Dendritic cell treated with granulocyte-macrophage colony-stimulating factor and Interleukin-4, amounts not matched to agents 40 ng/mL and 50 ng/mL, for 4 days (primary cell): ENCODE data around the gene RHCG.

Experiments used
- H3K27ac Mint-ChIP-seq: one replicate; pipeline ENCODE4 v1.8.0; 2022; ENCODE audit warnings: mild to moderate bottlenecking, mixed read lengths
- H3K27me3 Mint-ChIP-seq: one replicate; pipeline ENCODE4 v1.8.0; 2022; ENCODE audit warnings: mild to moderate bottlenecking, mixed read lengths
- H3K36me3 Mint-ChIP-seq: one replicate; pipeline ENCODE4 v1.8.0; 2022; ENCODE audit warnings: low read depth, mixed read lengths
- H3K4me1 Mint-ChIP-seq: one replicate; pipeline ENCODE4 v1.8.0; 2022; ENCODE audit warnings: low read depth, mixed read lengths
- H3K4me3 Mint-ChIP-seq: one replicate; pipeline ENCODE4 v1.8.0; 2022; ENCODE audit warnings: mild to moderate bottlenecking, moderate library complexity, mixed read lengths
- H3K9me3 Mint-ChIP-seq: one replicate; pipeline ENCODE4 v1.8.0; 2022; ENCODE audit warnings: mixed read lengths
- intact Hi-C: fragments of 100-400 bp; cut with micrococcal nuclease; formaldehyde crosslinking; loops from one replicate; pipeline ENCODE4 v1.15.0; 2022

RHCG gene

GRCh38 chr15:89495638-89496145 is 691 bp downstream of the RHCG start:
- H3K27ac Mint-ChIP-seq = no peak overlapping the region
- H3K4me3 Mint-ChIP-seq = no peak overlapping the region
- H3K4me1 Mint-ChIP-seq = peaks cover 11% of the 10 kb centered on the region
- intact Hi-C loops = loop anchor here (2.0 to 5.0 kb wide), 2 partner anchors 61 to 132 kb away; no protein-coding TSS in a partner anchor
- H3K36me3 Mint-ChIP-seq = no peaks in the 10 kb centered on the region
- peaks cover 71% of the 10 kb centered on the region for H3K27me3 Mint-ChIP-seq
- no peaks in the 10 kb centered on the region for H3K9me3 Mint-ChIP-seq

- H3K27me3 Mint-ChIP-seq = peaks cover 74% of the 10 kb centered on the region
- no peaks in the 10 kb centered on the region for H3K36me3 Mint-ChIP-seq
- peaks cover 16% of the 10 kb centered on the region for H3K4me1 Mint-ChIP-seq
- no peaks in the 10 kb centered on the region for H3K9me3 Mint-ChIP-seq
- H3K4me3 Mint-ChIP-seq = no peak overlapping the region
- H3K27ac Mint-ChIP-seq = no peak overlapping the region
- intact Hi-C loops = loop anchor here (2.0 to 5.0 kb wide), 2 partner anchors 62 to 132 kb away; no protein-coding TSS in a partner anchor
Observed at GRCh38 chr15:89494941-89495637, 1.3 kb downstream of the RHCG start.

GRCh38 chr15:89494031-89494430 is 2.4 kb downstream of the RHCG start:
- H3K9me3 Mint-ChIP-seq = no peaks in the 10 kb centered on the region
- H3K4me3 Mint-ChIP-seq = no peak overlapping the region
- intact Hi-C loops = loop anchor here (2.0 kb wide), 1 partner anchor 63 kb away; no protein-coding TSS in a partner anchor
- H3K4me1 Mint-ChIP-seq = peaks cover 16% of the 10 kb centered on the region
- no peak overlapping the region for H3K27ac Mint-ChIP-seq
- H3K27me3 Mint-ChIP-seq = peaks cover 71% of the 10 kb centered on the region
- no peaks in the 10 kb centered on the region for H3K36me3 Mint-ChIP-seq

DNA sequence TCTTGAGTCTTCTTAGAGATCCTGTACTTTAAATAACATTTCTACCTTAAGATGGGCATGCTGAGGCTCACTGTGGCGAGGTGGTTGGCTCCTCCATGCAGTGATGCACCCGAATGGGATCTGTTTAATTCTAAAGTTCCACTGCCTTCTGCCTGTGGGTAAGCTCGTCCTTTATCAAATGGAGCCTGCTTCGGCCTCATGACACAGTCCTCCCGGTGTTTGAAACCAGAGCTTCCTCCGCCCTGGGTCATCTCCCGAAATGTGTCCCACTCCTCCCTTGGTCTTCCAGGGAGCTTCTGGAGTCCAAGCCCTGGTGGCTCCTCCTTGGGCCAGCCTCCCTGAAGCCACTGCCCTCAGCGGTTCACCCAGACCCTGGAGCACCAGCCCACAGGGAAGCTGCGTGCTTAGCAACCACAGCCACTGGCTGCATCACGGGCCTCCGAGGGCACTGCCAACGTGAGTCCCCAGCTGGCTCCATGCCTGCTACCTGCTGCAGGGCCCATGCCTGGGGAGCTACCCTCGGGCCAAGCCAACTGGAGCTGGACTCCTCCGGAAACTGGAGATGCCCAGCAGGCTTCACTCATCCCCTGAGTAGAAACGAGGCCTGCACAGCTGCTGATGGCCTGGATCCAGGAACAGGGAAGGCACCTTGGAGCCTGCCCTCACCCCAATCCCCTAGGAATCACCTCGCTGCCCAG is 3.3 kb downstream of the RHCG start:
- no peak overlapping the region for H3K4me3 Mint-ChIP-seq

GRCh38 chr15:89492111-89492641 is 4.2 kb downstream of the RHCG start:
- Mint-ChIP-seq H3K9me3 (no peaks in the 10 kb centered on the region), H3K4me3 (no peak overlapping the region), H3K4me1 (peaks cover 26% of the 10 kb centered on the region), H3K36me3 (no peaks in the 10 kb centered on the region), H3K27me3 (peaks cover 69% of the 10 kb centered on the region), H3K27ac (no peak overlapping the region)
- intact Hi-C loops = no loop called here

More for the DNA sequence above, 3.3 kb downstream of the RHCG start:
- Mint-ChIP-seq H3K27me3 (peaks cover 62% of the 10 kb centered on the region), H3K27ac (no peak overlapping the region), H3K9me3 (no peaks in the 10 kb centered on the region), H3K36me3 (no peaks in the 10 kb centered on the region), H3K4me1 (peaks cover 19% of the 10 kb centered on the region)
- intact Hi-C loops = no loop called here

GRCh38 chr15:89490814-89491315 is 5.5 kb downstream of the RHCG start:
- intact Hi-C loops = no loop called here
- peaks cover 66% of the 10 kb centered on the region for H3K27me3 Mint-ChIP-seq

DNA sequence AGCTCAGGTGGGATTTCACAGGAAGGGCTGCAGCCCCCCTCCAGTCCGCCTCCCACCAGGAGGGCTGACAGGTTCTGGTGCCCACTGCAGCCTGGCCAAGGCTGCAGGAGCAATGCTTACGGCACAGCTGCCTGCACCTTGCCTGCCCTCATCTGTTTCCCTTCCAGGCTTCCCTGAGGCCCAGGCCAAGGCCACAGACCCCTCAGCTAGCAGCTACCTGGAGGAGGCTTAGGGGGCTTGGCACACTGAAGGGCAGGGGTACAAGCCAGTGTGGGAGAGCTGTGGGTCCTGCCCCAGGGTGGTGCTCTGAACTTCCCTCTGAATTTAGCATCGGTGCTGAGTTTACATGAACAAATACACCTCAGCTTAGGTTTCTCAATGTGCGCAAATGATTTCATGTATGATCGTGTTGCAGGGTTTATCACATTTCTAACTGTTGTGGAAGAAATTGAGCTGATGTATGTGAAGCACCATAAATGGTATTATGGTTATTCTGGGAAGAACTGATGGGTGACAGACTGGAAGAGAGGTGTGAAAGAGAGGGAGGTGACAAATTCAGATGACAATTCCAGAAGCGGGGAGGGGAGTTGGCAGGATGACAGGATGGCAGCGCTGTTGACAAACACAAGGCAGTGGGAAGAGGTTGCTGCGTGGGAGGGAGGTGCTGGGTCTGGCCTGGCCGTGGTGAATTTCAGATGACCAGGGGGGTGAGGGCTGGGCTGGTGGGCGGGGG is 6.1 kb downstream of the RHCG start:
- peaks cover 63% of the 10 kb centered on the region for H3K27me3 Mint-ChIP-seq

More at GRCh38 chr15:89490814-89491315, 5.5 kb downstream of the RHCG start:
- no peaks in the 10 kb centered on the region for H3K9me3 Mint-ChIP-seq
- no peaks in the 10 kb centered on the region for H3K36me3 Mint-ChIP-seq
- no peak overlapping the region for H3K4me3 Mint-ChIP-seq
- peaks cover 26% of the 10 kb centered on the region for H3K4me1 Mint-ChIP-seq
- H3K27ac Mint-ChIP-seq = no peak overlapping the region

DNA sequence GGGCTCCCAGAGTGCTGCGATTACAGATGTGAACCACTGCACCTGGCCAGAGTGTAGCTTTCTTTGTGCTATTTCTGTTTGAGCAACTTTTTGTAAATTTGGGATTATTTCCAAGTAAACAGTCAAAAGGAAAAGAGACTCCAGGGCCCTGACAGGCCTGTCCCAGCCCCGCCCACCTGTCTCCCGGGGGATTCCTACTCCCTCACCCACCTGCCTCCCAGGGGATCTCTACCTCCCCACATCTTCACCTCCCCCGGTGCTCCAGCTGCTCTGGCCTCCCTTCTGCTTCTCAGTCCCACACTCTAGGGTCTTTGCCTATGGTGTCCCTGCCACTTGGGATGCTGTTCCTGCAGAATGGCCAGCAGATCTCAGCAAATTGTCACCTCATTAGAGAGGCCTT is 7.0 kb downstream of the RHCG start:
- no peak overlapping the region for H3K27ac Mint-ChIP-seq
- H3K4me3 Mint-ChIP-seq = no peak overlapping the region
- peaks cover 29% of the 10 kb centered on the region for H3K4me1 Mint-ChIP-seq
- H3K36me3 Mint-ChIP-seq = no peaks in the 10 kb centered on the region
- intact Hi-C loops = no loop called here
- H3K9me3 Mint-ChIP-seq = no peaks in the 10 kb centered on the region
- peaks cover 57% of the 10 kb centered on the region for H3K27me3 Mint-ChIP-seq

More for the DNA sequence above, 6.1 kb downstream of the RHCG start:
- Mint-ChIP-seq H3K4me1 (peaks cover 29% of the 10 kb centered on the region), H3K4me3 (no peak overlapping the region), H3K9me3 (no peaks in the 10 kb centered on the region), H3K27ac (no peak overlapping the region), H3K36me3 (no peaks in the 10 kb centered on the region)
- intact Hi-C loops = no loop called here

DNA sequence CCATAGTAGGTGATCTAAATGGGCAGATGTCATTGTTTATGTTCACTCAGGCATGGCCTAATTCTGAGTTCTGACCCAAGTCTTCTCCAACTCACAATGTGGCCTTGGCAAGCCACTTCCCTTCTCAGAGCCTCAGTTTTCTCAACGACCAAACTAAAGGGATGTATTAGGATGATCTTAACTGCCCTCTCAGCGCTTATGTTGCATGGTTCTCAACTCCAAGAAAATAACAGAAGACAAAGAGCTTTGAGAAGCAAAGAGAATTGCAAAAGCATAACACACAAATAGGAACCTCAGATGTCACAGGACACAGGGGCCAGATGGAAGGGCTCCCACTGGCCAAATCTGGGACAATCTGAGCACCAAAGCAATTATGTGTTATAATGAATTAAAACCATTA is 8.6 kb downstream of the RHCG start:
- intact Hi-C loops = no loop called here
- Mint-ChIP-seq H3K4me3 (no peak overlapping the region), H3K27me3 (peaks cover 55% of the 10 kb centered on the region), H3K27ac (no peak overlapping the region), H3K4me1 (peaks cover 29% of the 10 kb centered on the region), H3K9me3 (no peaks in the 10 kb centered on the region), H3K36me3 (no peaks in the 10 kb centered on the region)

DNA sequence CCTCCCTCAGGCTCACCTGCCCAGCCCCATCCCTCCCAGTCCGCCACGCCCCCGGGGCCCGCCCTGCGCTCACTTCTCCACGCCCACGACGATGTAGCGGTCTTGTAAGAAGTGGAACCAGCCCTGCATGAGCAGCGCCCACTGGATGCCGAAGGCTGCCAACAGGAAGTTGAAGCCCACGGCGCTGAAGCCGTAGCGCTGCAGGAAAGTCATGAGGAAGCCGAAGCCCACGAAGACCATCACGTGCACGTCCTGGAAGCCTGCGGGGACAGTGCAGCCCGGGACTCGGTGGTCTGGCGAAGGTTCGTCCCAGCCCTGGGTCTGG is 9.7 kb downstream of the RHCG start:
- no peaks in the 10 kb centered on the region for H3K9me3 Mint-ChIP-seq
- H3K27me3 Mint-ChIP-seq = peaks cover 54% of the 10 kb centered on the region
- peaks cover 29% of the 10 kb centered on the region for H3K4me1 Mint-ChIP-seq
- no peaks in the 10 kb centered on the region for H3K36me3 Mint-ChIP-seq
- H3K4me3 Mint-ChIP-seq = no peak overlapping the region
- intact Hi-C loops = no loop called here
- no peak overlapping the region for H3K27ac Mint-ChIP-seq

GRCh38 chr15:89483079-89483478 is 13.3 kb downstream of the RHCG start:
- Mint-ChIP-seq H3K27me3 (peaks cover 55% of the 10 kb centered on the region), H3K4me1 (peaks cover 21% of the 10 kb centered on the region), H3K9me3 (no peaks in the 10 kb centered on the region), H3K27ac (no peak overlapping the region), H3K4me3 (no peak overlapping the region), H3K36me3 (no peaks in the 10 kb centered on the region)
- intact Hi-C loops = no loop called here

DNA sequence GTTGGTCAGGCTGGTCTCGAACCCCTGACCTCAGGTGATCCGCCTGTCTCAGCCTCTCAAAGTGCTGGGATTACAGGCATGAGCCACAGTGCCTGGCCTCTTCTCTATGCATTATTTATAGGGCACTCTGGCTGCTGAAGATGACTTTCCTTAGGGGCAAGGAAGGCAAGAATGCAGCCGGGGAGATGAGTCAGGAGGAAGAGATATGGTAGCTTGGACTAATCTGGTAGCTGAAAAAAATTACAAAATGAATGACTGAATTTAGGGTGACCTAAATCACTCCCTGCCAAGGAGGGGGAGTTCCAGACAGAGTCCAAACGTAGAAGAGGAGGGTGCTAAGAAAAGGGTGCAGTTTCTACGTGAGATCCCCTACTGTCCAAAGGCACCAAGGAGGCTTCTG is 14.2 kb downstream of the RHCG start:
- intact Hi-C loops = no loop called here
- Mint-ChIP-seq H3K4me3 (no peak overlapping the region), H3K4me1 (peaks cover 13% of the 10 kb centered on the region), H3K27me3 (peaks cover 48% of the 10 kb centered on the region), H3K36me3 (no peaks in the 10 kb centered on the region), H3K27ac (no peak overlapping the region), H3K9me3 (no peaks in the 10 kb centered on the region)

DNA sequence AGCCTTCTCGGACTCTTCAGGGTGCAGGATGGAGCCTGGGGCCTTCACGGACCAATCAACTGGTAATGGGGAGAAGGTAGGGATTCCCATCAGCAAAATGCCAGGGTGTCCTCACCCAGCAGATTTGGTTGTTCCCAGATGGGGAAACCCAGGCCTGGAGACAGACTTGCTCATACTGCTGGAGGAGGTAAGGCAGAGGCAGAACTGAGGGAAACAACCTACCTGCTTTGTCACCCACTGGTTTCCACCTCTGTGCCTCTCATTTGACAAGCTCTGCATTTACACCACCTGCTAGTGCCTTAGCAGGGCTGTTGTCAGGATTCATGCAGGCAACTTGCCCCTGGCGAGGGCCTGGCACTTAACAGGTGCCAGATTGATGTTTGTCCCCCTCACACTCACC is 15.9 kb downstream of the RHCG start:
- H3K4me1 Mint-ChIP-seq = no peaks in the 10 kb centered on the region
- no peaks in the 10 kb centered on the region for H3K9me3 Mint-ChIP-seq
- intact Hi-C loops = no loop called here
- no peak overlapping the region for H3K4me3 Mint-ChIP-seq
- no peak overlapping the region for H3K27ac Mint-ChIP-seq
- H3K27me3 Mint-ChIP-seq = peaks cover 46% of the 10 kb centered on the region
- no peaks in the 10 kb centered on the region for H3K36me3 Mint-ChIP-seq
